ENCODE measurements around the gene FGR.

FGR gene

GRCh38 chr1:27568300-27569087, 66.5 kb downstream of the FGR start:
- no peak for DNase-seq (ENCODE audit: low read depth, low spot score)

GRCh38 chr1:27567971-27568299, 67.0 kb downstream of the FGR start:
- no peak for DNase-seq (ENCODE audit: low read depth, low spot score)

- no peak for DNase-seq (ENCODE audit: low read depth, low spot score)
These were observed 67.8 kb downstream of the FGR start for GRCh38 chr1:27567146-27567526.

GRCh38 chr1:27566462-27567145, 68.4 kb downstream of the FGR start:
- DNase-seq (ENCODE audit: low read depth, low spot score): no peak

GRCh38 chr1:27564710-27565649, 70.0 kb downstream of the FGR start:
- no peak for DNase-seq (ENCODE audit: low read depth, low spot score)

GRCh38 chr1:27563591-27564471, 71.2 kb downstream of the FGR start:
- no peak for DNase-seq (ENCODE audit: low read depth, low spot score)

GRCh38 chr1:27563341-27563590, 71.7 kb downstream of the FGR start:
- DNase-seq (ENCODE audit: low read depth, low spot score): no peak

GRCh38 chr1:27562534-27563340, 72.2 kb downstream of the FGR start:
- DNase-seq (ENCODE audit: low read depth, low spot score): no peak
